K562 (cell line): ENCODE data around the gene HYAL3. TPM values are rescaled to one million over a fixed set of nuclear protein-coding genes. Genes with fewer than 3 reads are reported as not detected.

Experiments
- ARNT ChIP-seq, 2 experiments: fragments of 450-650 bp; IDR thresholded peaks; 2 replicates each; pipeline ENCODE4 v1.6.1; 2016; ENCODE audit warnings: mild to moderate bottlenecking in 1 of 2
- BRD9 ChIP-seq: fragments of 450-650 bp; IDR thresholded peaks from 2 replicates; pipeline ENCODE4 v1.6.1; 2018; ENCODE audit warnings: low read depth; ENCODE audit not compliant: partially characterized antibody
- DIDO1 ChIP-seq: fragments of 450-650 bp; IDR thresholded peaks from 2 replicates; pipeline ENCODE4 v1.6.1; 2016; ENCODE audit warnings: low read depth, missing biosample characterization, missing genetic modification characterization
- ETV1 ChIP-seq: fragments of 450-650 bp; conservative IDR thresholded peaks from 2 replicates; pipeline ENCODE4 v1.6.1; 2016; ENCODE audit warnings: missing genetic modification characterization, control low read depth, low read depth, missing compliant biosample characterization
- FOXJ3 ChIP-seq: sonication (generic); formaldehyde crosslinking; IDR thresholded peaks from 2 replicates; pipeline ENCODE4 v1.4.0; 2020; ENCODE audit warnings: mild to moderate bottlenecking, missing genetic modification reagents
- NR2F6 ChIP-seq: fragments of 450-650 bp; formaldehyde crosslinking; IDR thresholded peaks from 2 replicates; pipeline ENCODE4 v1.4.0; 2020; ENCODE audit warnings: mild to moderate bottlenecking
- OTX1 ChIP-seq: fragments of 450-650 bp; formaldehyde crosslinking; IDR thresholded peaks from 2 replicates; pipeline ENCODE4 v1.4.0; 2022; ENCODE audit warnings: mild to moderate bottlenecking
- PKNOX1 ChIP-seq: fragments of 450-650 bp; IDR thresholded peaks from 2 replicates; pipeline ENCODE4 v1.6.1; 2016
- RCOR1 ChIP-seq, 2 experiments: IDR thresholded peaks; 2 replicates each; pipeline ENCODE4 v1.6.1; 2012; ENCODE audit warnings: low read depth in 2 of 2, low read length in 2 of 2, borderline replicate concordance in 1 of 2, improper control_type of control experiment in 1 of 2
- SMAD3 ChIP-seq: fragments of 450-650 bp; formaldehyde crosslinking; conservative IDR thresholded peaks from 2 replicates; pipeline ENCODE4 v1.4.0; 2020; ENCODE audit warnings: mild to moderate bottlenecking
- THRAP3 ChIP-seq: fragments of 450-650 bp; IDR thresholded peaks from 2 replicates; pipeline ENCODE4 v1.6.1; 2016; ENCODE audit warnings: mild to moderate bottlenecking, inconsistent platforms, borderline replicate concordance
- ZBTB7A ChIP-seq: IDR thresholded peaks from 2 replicates; pipeline ENCODE4 v1.6.1; 2011; ENCODE audit warnings: low read depth, mild to moderate bottlenecking, low read length, moderate library complexity, borderline replicate concordance; ENCODE audit not compliant: control insufficient read depth
- ZNF512 ChIP-seq: IDR thresholded peaks from 2 replicates; pipeline ENCODE4 v1.6.1; 2016; ENCODE audit warnings: missing genetic modification characterization, missing compliant biosample characterization
- ZNF583 ChIP-seq: fragments of 250-450 bp; sonication (Bioruptor Pico); IDR thresholded peaks from 2 replicates; pipeline ENCODE4 v1.4.0; 2020
- ZNF707 ChIP-seq: fragments of 250-450 bp; sonication (Bioruptor Pico); conservative IDR thresholded peaks from 2 replicates; pipeline ENCODE4 v1.8.0; 2022; ENCODE audit warnings: inconsistent platforms, mild to moderate bottlenecking, moderate library complexity
- polyA plus RNA-seq, 8 experiments: library from polyadenylated mRNA; depleted of rRNA in 4 of 8; stranded (reverse) in 5 of 8; unstranded in 3 of 8; fragments of >200 nt; fragmentation: Nextera tagmentation in 2 of 8; fragmentation: Illumina TruSeq in 1 of 8; extraction: Ambion mirVana in 2 of 8; extraction: Trizol in 1 of 8; gene quantifications; 2 replicates each; pipeline versions ENCODE4 v1.2.1 to v1.2.3, GENCODE V29; 2011 to 2014; ENCODE audit warnings: inconsistent platforms in 1 of 8, missing spikeins in 1 of 8
- total RNA-seq, 7 experiments: library from RNA; depleted of rRNA in 6 of 7; stranded (reverse); fragments of >200 nt in 6 of 7; fragmentation: Illumina TruSeq in 2 of 7; extraction: Trizol in 2 of 7; gene quantifications; 2 replicates each; pipeline versions ENCODE4 v1.2.1 to v1.2.3, GENCODE V29; 2011 to 2021; ENCODE audit warnings: low replicate concordance in 1 of 7
- TF ChIP-seq, protein P1 (sequence below): fragments of 150-350 bp; IDR thresholded peaks from 2 replicates; pipeline ENCODE4 v1.6.1; 2014; ENCODE audit warnings: low read depth, mild to moderate bottlenecking, low read length, borderline replicate concordance
- TF ChIP-seq, protein P2 (sequence below), 3 experiments: IDR thresholded peaks in 2 of 3; conservative IDR thresholded peaks in 1 of 3; 2 replicates each; pipeline ENCODE4 v1.5.1; 2011 to 2012; ENCODE audit warnings: low read length in 3 of 3, mild to moderate bottlenecking in 3 of 3, control low read depth in 2 of 3, improper control_type of control experiment in 1 of 3, inconsistent platforms in 1 of 3, low read depth in 1 of 3, mixed read lengths in 1 of 3, moderate library complexity in 1 of 3; ENCODE audit not compliant: insufficient read depth in 2 of 3
- TF ChIP-seq, protein P3 (sequence below): fragments of 250-450 bp; sonication (Bioruptor Pico); IDR thresholded peaks from 2 replicates; pipeline ENCODE4 v1.8.0; 2022; ENCODE audit warnings: inconsistent platforms

HYAL3 gene
- total and polyA plus RNA-seq, 9 of the 15 experiments (the other 6 are each of a cell fraction or from before 2014, with no cell fraction given) = 0.38 to 9.1 (median 6.8) TPM

DNA sequence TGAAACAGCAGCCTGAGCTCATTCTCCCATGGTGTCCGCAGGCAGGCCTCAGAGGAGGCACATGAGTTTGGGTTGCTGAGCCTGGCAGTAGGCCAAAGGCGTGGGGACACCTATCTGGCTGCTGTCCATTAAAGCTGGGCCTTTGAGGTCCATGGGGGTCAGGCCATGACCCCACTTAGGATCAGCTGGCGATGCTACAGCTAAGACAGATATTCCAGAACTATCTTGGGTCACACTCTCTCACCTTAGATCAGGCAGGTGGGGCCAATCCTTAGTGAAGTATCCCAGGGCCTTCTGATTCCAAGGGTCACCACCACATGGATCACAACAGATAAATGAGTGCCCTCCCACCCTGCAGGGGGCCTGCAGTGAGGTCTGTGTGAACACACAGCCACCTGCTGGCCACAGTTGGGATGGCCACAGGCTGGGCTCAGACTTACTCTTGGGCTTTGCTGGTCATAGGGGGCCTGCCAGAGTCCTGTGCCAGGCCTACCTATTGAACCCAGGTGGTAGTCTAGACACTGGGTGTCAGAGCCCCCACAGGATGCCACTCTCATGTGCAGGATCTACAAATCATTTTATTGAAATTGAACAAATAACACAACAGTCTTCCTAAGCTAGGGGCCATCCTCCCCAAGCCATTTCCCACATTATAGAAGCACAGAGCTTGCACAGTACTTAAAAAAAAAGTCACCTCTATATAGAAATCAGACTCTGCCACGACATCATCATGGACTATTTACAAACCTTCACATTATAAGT is 25.3 kb upstream of the HYAL3 start (continued):
- TF ChIP-seq ZBTB7A (peak; percentile 77), ARNT (IDR thresholded peaks at IDR 0.05) (no peak), DIDO1 (tag) (no peak), FOXJ3 (CRISPR knock-in tag) (no peak), PKNOX1 (no peak), OTX1 (no peak), RCOR1 (IDR thresholded peaks at IDR 0.05; ENCODE audit: borderline replicate concordance in 1 of 2, low read depth in 2 of 2, low read length in 2 of 2) (0 out of 4 replicates have a peak, but pooled peaks of 1 of the 2 experiments have one; percentile 17), NR2F6 (CRISPR knock-in tag) (no peak), ZNF707 (CRISPR knock-in tag) (no peak), THRAP3 (no peak), SMAD3 (no peak), ZNF583 (CRISPR knock-in tag) (no peak), ZNF512 (no peak), BRD9 (no peak), ETV1 (tag) (no peak)
- TF ChIP-seq, protein P1, sequence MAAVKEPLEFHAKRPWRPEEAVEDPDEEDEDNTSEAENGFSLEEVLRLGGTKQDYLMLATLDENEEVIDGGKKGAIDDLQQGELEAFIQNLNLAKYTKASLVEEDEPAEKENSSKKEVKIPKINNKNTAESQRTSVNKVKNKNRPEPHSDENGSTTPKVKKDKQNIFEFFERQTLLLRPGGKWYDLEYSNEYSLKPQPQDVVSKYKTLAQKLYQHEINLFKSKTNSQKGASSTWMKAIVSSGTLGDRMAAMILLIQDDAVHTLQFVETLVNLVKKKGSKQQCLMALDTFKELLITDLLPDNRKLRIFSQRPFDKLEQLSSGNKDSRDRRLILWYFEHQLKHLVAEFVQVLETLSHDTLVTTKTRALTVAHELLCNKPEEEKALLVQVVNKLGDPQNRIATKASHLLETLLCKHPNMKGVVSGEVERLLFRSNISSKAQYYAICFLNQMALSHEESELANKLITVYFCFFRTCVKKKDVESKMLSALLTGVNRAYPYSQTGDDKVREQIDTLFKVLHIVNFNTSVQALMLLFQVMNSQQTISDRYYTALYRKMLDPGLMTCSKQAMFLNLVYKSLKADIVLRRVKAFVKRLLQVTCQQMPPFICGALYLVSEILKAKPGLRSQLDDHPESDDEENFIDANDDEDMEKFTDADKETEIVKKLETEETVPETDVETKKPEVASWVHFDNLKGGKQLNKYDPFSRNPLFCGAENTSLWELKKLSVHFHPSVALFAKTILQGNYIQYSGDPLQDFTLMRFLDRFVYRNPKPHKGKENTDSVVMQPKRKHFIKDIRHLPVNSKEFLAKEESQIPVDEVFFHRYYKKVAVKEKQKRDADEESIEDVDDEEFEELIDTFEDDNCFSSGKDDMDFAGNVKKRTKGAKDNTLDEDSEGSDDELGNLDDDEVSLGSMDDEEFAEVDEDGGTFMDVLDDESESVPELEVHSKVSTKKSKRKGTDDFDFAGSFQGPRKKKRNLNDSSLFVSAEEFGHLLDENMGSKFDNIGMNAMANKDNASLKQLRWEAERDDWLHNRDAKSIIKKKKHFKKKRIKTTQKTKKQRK = no peak
- TF ChIP-seq, protein P2, sequence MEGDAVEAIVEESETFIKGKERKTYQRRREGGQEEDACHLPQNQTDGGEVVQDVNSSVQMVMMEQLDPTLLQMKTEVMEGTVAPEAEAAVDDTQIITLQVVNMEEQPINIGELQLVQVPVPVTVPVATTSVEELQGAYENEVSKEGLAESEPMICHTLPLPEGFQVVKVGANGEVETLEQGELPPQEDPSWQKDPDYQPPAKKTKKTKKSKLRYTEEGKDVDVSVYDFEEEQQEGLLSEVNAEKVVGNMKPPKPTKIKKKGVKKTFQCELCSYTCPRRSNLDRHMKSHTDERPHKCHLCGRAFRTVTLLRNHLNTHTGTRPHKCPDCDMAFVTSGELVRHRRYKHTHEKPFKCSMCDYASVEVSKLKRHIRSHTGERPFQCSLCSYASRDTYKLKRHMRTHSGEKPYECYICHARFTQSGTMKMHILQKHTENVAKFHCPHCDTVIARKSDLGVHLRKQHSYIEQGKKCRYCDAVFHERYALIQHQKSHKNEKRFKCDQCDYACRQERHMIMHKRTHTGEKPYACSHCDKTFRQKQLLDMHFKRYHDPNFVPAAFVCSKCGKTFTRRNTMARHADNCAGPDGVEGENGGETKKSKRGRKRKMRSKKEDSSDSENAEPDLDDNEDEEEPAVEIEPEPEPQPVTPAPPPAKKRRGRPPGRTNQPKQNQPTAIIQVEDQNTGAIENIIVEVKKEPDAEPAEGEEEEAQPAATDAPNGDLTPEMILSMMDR (IDR thresholded peaks at IDR 0.05 in 2 of 3, conservative IDR thresholded peaks at IDR 0.05 in 1 of 3; ENCODE audit: insufficient read depth in 2 of 3, low read depth in 1 of 3, low read length in 3 of 3) = peak; percentile 90 to 97 (median 91)
- TF ChIP-seq, protein P3, sequence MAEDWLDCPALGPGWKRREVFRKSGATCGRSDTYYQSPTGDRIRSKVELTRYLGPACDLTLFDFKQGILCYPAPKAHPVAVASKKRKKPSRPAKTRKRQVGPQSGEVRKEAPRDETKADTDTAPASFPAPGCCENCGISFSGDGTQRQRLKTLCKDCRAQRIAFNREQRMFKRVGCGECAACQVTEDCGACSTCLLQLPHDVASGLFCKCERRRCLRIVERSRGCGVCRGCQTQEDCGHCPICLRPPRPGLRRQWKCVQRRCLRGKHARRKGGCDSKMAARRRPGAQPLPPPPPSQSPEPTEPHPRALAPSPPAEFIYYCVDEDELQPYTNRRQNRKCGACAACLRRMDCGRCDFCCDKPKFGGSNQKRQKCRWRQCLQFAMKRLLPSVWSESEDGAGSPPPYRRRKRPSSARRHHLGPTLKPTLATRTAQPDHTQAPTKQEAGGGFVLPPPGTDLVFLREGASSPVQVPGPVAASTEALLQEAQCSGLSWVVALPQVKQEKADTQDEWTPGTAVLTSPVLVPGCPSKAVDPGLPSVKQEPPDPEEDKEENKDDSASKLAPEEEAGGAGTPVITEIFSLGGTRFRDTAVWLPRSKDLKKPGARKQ = no peak
